HEK293 (cell line): ENCODE measurements around the gene SCAF1.

Source experiments
- CTCF ChIA-PET: fragments of 350-600 bp; formaldehyde crosslinking; extraction: SDS; loops from one replicate; lab custom pipeline; 2021; ENCODE audit warnings: antibody characterized with exemption; lab: Yijun Ruan, JAX
- POLR2A ChIA-PET: fragments of 300-600 bp; formaldehyde crosslinking; extraction: SDS; loops from one replicate; lab custom pipeline; 2020; ENCODE audit warnings: antibody characterized with exemption, inconsistent platforms; lab: Yijun Ruan, JAX
- H3K27ac ChIP-seq: fragments of 200-500 bp; sonication (Bioruptor generic); 2 replicates; pipeline ENCODE4 v1.5.1; 2014; ENCODE audit warnings: low read depth, low read length, control low read depth, inconsistent platforms; ENCODE audit errors: extremely low read depth
- H3K36me3 ChIP-seq, 2 experiments: fragments of 200-500 bp in 1 of 2; sonication (Bioruptor generic) in 1 of 2; 1 replicate in 1 of 2; 2 replicates in 1 of 2; pipeline ENCODE4 v1.5.1; 2014 to 2017; ENCODE audit warnings: inconsistent platforms in 2 of 2, low read length in 2 of 2; ENCODE audit not compliant: control insufficient read depth in 2 of 2, insufficient read depth in 1 of 2
- H3K4me1 ChIP-seq: fragments of 200-500 bp; sonication (Bioruptor generic); 2 replicates; pipeline ENCODE4 v1.5.1; 2014; ENCODE audit warnings: mild to moderate bottlenecking, low read length, inconsistent platforms; ENCODE audit not compliant: control insufficient read depth, insufficient read depth
- H3K4me3 ChIP-seq: 2 replicates; pipeline ENCODE4 v1.5.1; 2011; ENCODE audit warnings: low read depth, mild to moderate bottlenecking, control low read depth, low read length, moderate library complexity
- H3K9me3 ChIP-seq: fragments of 200-500 bp; sonication (Bioruptor generic); 2 replicates; pipeline ENCODE4 v1.5.1; 2014; ENCODE audit warnings: low read depth, low read length, inconsistent platforms; ENCODE audit not compliant: control insufficient read depth, insufficient read depth
- BCL6B ChIP-seq: fragments of 450-650 bp; formaldehyde crosslinking; IDR thresholded peaks from 2 replicates; pipeline ENCODE4 v1.5.1; 2017; ENCODE audit warnings: missing biosample characterization, missing genetic modification characterization
- ELK4 ChIP-seq: IDR thresholded peaks from 2 replicates; pipeline ENCODE4 v1.6.1; 2011; ENCODE audit warnings: mild to moderate bottlenecking, low read depth, low read length, borderline replicate concordance
- GLIS2 ChIP-seq: fragments of 450-650 bp; formaldehyde crosslinking; IDR thresholded peaks from 2 replicates; pipeline ENCODE4 v1.5.1; 2016; ENCODE audit warnings: missing biosample characterization, missing genetic modification characterization
- KLF16 ChIP-seq: fragments of 450-650 bp; formaldehyde crosslinking; IDR thresholded peaks from 2 replicates; pipeline ENCODE4 v1.5.1; 2017; ENCODE audit warnings: missing biosample characterization, missing genetic modification characterization
- KLF7 ChIP-seq: fragments of 450-650 bp; formaldehyde crosslinking; IDR thresholded peaks from 2 replicates; pipeline ENCODE4 v1.5.1; 2016; ENCODE audit warnings: missing biosample characterization, missing genetic modification characterization, borderline replicate concordance
- REST ChIP-seq: fragments of 450-650 bp; formaldehyde crosslinking; IDR thresholded peaks from 2 replicates; pipeline ENCODE4 v1.5.1; 2016; ENCODE audit warnings: missing biosample characterization, missing genetic modification characterization
- TRIM28 ChIP-seq: IDR thresholded peaks from 2 replicates; pipeline ENCODE4 v1.6.1; 2011; ENCODE audit warnings: low read length, control low read depth, borderline replicate concordance
- ZBTB48 ChIP-seq: fragments of 450-650 bp; formaldehyde crosslinking; IDR thresholded peaks from 2 replicates; pipeline ENCODE4 v1.5.1; 2016; ENCODE audit warnings: missing biosample characterization, missing genetic modification characterization
- ZNF18 ChIP-seq: fragments of 450-650 bp; formaldehyde crosslinking; IDR thresholded peaks from 2 replicates; pipeline ENCODE4 v1.5.1; 2016; ENCODE audit warnings: missing biosample characterization, missing genetic modification characterization
- ZNF239 ChIP-seq: fragments of 450-650 bp; formaldehyde crosslinking; IDR thresholded peaks from 2 replicates; pipeline ENCODE4 v1.5.1; 2016; ENCODE audit warnings: missing biosample characterization, missing genetic modification characterization
- ZNF398 ChIP-seq: fragments of 450-650 bp; formaldehyde crosslinking; IDR thresholded peaks from 2 replicates; pipeline ENCODE4 v1.5.1; 2017; ENCODE audit warnings: missing biosample characterization, missing genetic modification characterization
- ZNF404 ChIP-seq: fragments of 450-650 bp; formaldehyde crosslinking; IDR thresholded peaks from 2 replicates; pipeline ENCODE4 v1.5.1; 2017; ENCODE audit warnings: missing biosample characterization, missing genetic modification characterization
- ZNF426 ChIP-seq: fragments of 450-650 bp; formaldehyde crosslinking; IDR thresholded peaks from 2 replicates; pipeline ENCODE4 v1.5.1; 2017; ENCODE audit warnings: missing biosample characterization, missing genetic modification characterization, mild to moderate bottlenecking, inconsistent platforms, moderate library complexity
- ZNF501 ChIP-seq: fragments of 450-650 bp; formaldehyde crosslinking; IDR thresholded peaks from 2 replicates; pipeline ENCODE4 v1.5.1; 2016; ENCODE audit warnings: missing biosample characterization, missing genetic modification characterization
- ZNF518A ChIP-seq: fragments of 450-650 bp; formaldehyde crosslinking; conservative IDR thresholded peaks from 2 replicates; pipeline ENCODE4 v1.5.1; 2016; ENCODE audit warnings: low read depth, missing biosample characterization, missing genetic modification characterization
- ZNF580 ChIP-seq: fragments of 450-650 bp; formaldehyde crosslinking; IDR thresholded peaks from 2 replicates; pipeline ENCODE4 v1.5.1; 2016; ENCODE audit warnings: missing biosample characterization, missing genetic modification characterization
- ZNF600 ChIP-seq: fragments of 450-650 bp; formaldehyde crosslinking; IDR thresholded peaks from 2 replicates; pipeline ENCODE4 v1.5.1; 2016; ENCODE audit warnings: missing biosample characterization, missing genetic modification characterization
- ZNF621 ChIP-seq: fragments of 450-650 bp; formaldehyde crosslinking; IDR thresholded peaks from 2 replicates; pipeline ENCODE4 v1.5.1; 2017; ENCODE audit warnings: missing biosample characterization, missing genetic modification characterization
- ZNF791 ChIP-seq: fragments of 450-650 bp; formaldehyde crosslinking; IDR thresholded peaks from 2 replicates; pipeline ENCODE4 v1.5.1; 2016; ENCODE audit warnings: missing biosample characterization, missing genetic modification characterization
- ZXDB ChIP-seq: fragments of 450-650 bp; formaldehyde crosslinking; IDR thresholded peaks from 2 replicates; pipeline ENCODE4 v1.5.1; 2016; ENCODE audit warnings: missing biosample characterization, missing genetic modification characterization

Gene SCAF1

GRCh38 chr19:49665036-49665350 is 23.0 kb downstream of the SCAF1 start (continued):
- TF ChIP-seq REST (tag by site-specific recombination): no peak
- TF ChIP-seq ZNF404: peak; percentile 41; the same call in 1 of the 2 replicates
- TF ChIP-seq ZBTB48 (tag by site-specific recombination): peak; percentile 28; the same call in 1 of the 2 replicates
- no peak for TF ChIP-seq ZNF518A (tag by site-specific recombination)
- no peak for TF ChIP-seq ZNF501 (tag by site-specific recombination)
- TF ChIP-seq KLF16 (tag by site-specific recombination): no peak

- H3K4me1 ChIP-seq: peaks cover 6% of the 10 kb centered on the region
- ChIA-PET CTCF (interaction anchor here (0.6 to 3.2 kb wide), 5 partner anchors 11 to 163 kb away, joined by 3 to 27 read pairs (median 4); partner anchors contain the start of gene PRMT1), POLR2A (interaction anchor here (0.6 to 4.9 kb wide), 10 partner anchors 10 to 214 kb away, joined by 5 to 85 read pairs (median 12); partner anchors contain the start of genes AP2A1, NOSIP, PIH1D1 and PRMT1)
- H3K4me3 ChIP-seq: peak within 1 kb of the TSS; percentile 48
- H3K27ac ChIP-seq: peak within 1 kb of the TSS; percentile 87
- no peaks in the 10 kb centered on the region for H3K9me3 ChIP-seq
- H3K36me3 ChIP-seq: peaks cover 17 to 56% of the 10 kb centered on the region in 2 experiments
- no peak for TF ChIP-seq ZNF426
- TF ChIP-seq ZNF600 (tag by site-specific recombination): peak; percentile 72
- no peak for TF ChIP-seq ZNF239 (tag by site-specific recombination)
- peak; percentile 100 for TF ChIP-seq ELK4
- TF ChIP-seq ZNF398 (tag by site-specific recombination): peak; percentile 88
- no peak for TF ChIP-seq ZNF18 (tag by site-specific recombination)
- peak; percentile 38; the same call in 1 of the 2 replicates for TF ChIP-seq ZXDB (tag by site-specific recombination)
- 0 out of 2 replicates have a peak, but pooled peaks have one; percentile 15 for TF ChIP-seq KLF7
- no peak; the same call in 1 of the 2 replicates for TF ChIP-seq BCL6B
- 0 out of 2 replicates have a peak, but pooled peaks have one; percentile 30 for TF ChIP-seq ZNF580 (tag by site-specific recombination)
- TF ChIP-seq TRIM28: no peak
- no peak for TF ChIP-seq ZNF621 (tag by site-specific recombination)
- TF ChIP-seq GLIS2: peak; percentile 80
- no peak for TF ChIP-seq ZNF791
These were observed 23.5 kb downstream of the SCAF1 start, which contains the start of the genes BCL2L12 and IRF3 for GRCh38 chr19:49665351-49666119. BCL2L12 (plus strand) TSS chr19:49665933; CDS start chr19:49666693, 760 bp downstream. IRF3 (minus strand) TSS chr19:49665857; CDS start chr19:49664838, 1,019 bp downstream.
